ENCODE measurements around the gene FARS2. TPM values are rescaled to one million over a fixed set of nuclear protein-coding genes. Genes with fewer than 3 reads are reported as not detected.

The FARS2 gene
- total RNA-seq, 1 experiment from 2014 or later = 25.6 TPM

- no peak for DNase-seq (ENCODE audit: low read depth, low spot score)
- in situ Hi-C loops (cut with HindIII; ENCODE audit: low pct_unique_long_range_greater_than_20kb, low sequenced_read_pairs) = no loop called here
These were observed 14.9 kb upstream of the FARS2 start for GRCh38 chr6:5246141-5247097.

- in situ Hi-C loops (cut with HindIII; ENCODE audit: low pct_unique_long_range_greater_than_20kb, low sequenced_read_pairs) = no loop called here
- no peak for DNase-seq (ENCODE audit: low read depth, low spot score)
These were observed 14.1 kb upstream of the FARS2 start for GRCh38 chr6:5247201-5247600.

GRCh38 chr6:5248302-5249098 is 12.8 kb upstream of the FARS2 start:
- DNase-seq (ENCODE audit: low read depth, low spot score) = no peak
- in situ Hi-C loops (cut with HindIII; ENCODE audit: low pct_unique_long_range_greater_than_20kb, low sequenced_read_pairs) = no loop called here

- in situ Hi-C loops (cut with HindIII; ENCODE audit: low pct_unique_long_range_greater_than_20kb, low sequenced_read_pairs) = no loop called here
These were observed 11.7 kb upstream of the FARS2 start for GRCh38 chr6:5249451-5250122.

GRCh38 chr6:5250451-5250850 is 10.9 kb upstream of the FARS2 start:
- in situ Hi-C loops (cut with HindIII; ENCODE audit: low pct_unique_long_range_greater_than_20kb, low sequenced_read_pairs) = no loop called here
- DNase-seq (ENCODE audit: low read depth, low spot score) = peak; percentile 38

More at GRCh38 chr6:5249451-5250122, 11.7 kb upstream of the FARS2 start:
- DNase-seq (ENCODE audit: low read depth, low spot score) = no peak

GRCh38 chr6:5250911-5251310 is 10.4 kb upstream of the FARS2 start:
- in situ Hi-C loops (cut with HindIII; ENCODE audit: low pct_unique_long_range_greater_than_20kb, low sequenced_read_pairs) = no loop called here
- DNase-seq (ENCODE audit: low read depth, low spot score) = no peak

GRCh38 chr6:5256952-5257351 is 4.4 kb upstream of the FARS2 start:
- in situ Hi-C loops (cut with HindIII; ENCODE audit: low pct_unique_long_range_greater_than_20kb, low sequenced_read_pairs) = no loop called here
- DNase-seq (ENCODE audit: low read depth, low spot score) = no peak

- in situ Hi-C loops (cut with HindIII; ENCODE audit: low pct_unique_long_range_greater_than_20kb, low sequenced_read_pairs) = no loop called here
- no peak for DNase-seq (ENCODE audit: low read depth, low spot score)
These were observed 3.9 kb upstream of the FARS2 start for GRCh38 chr6:5257400-5257799.

- no peak for DNase-seq (ENCODE audit: low read depth, low spot score)
- in situ Hi-C loops (cut with HindIII; ENCODE audit: low pct_unique_long_range_greater_than_20kb, low sequenced_read_pairs) = no loop called here
These were observed 1.9 kb upstream of the FARS2 start for GRCh38 chr6:5259428-5259827.

GRCh38 chr6:5260111-5260620 is 1.1 kb upstream of the FARS2 start:
- in situ Hi-C loops (cut with HindIII; ENCODE audit: low pct_unique_long_range_greater_than_20kb, low sequenced_read_pairs) = no loop called here
- DNase-seq (ENCODE audit: low read depth, low spot score) = peak; percentile 84

GRCh38 chr6:5261545-5262109 is 314 bp downstream of the FARS2 start:
- in situ Hi-C loops (cut with HindIII; ENCODE audit: low pct_unique_long_range_greater_than_20kb, low sequenced_read_pairs) = no loop called here
- no peak for DNase-seq (ENCODE audit: low read depth, low spot score)

- DNase-seq (ENCODE audit: low read depth, low spot score) = no peak
- in situ Hi-C loops (cut with HindIII; ENCODE audit: low pct_unique_long_range_greater_than_20kb, low sequenced_read_pairs) = no loop called here
These were observed 5.1 kb downstream of the FARS2 start for GRCh38 chr6:5266423-5266822.

GRCh38 chr6:5270093-5270680 is 8.9 kb downstream of the FARS2 start:
- DNase-seq (ENCODE audit: low read depth, low spot score) = no peak
- in situ Hi-C loops (cut with HindIII; ENCODE audit: low pct_unique_long_range_greater_than_20kb, low sequenced_read_pairs) = no loop called here

- no peak for DNase-seq (ENCODE audit: low read depth, low spot score)
- in situ Hi-C loops (cut with HindIII; ENCODE audit: low pct_unique_long_range_greater_than_20kb, low sequenced_read_pairs) = no loop called here
These were observed 10.6 kb downstream of the FARS2 start for GRCh38 chr6:5271926-5272325.

- DNase-seq (ENCODE audit: low read depth, low spot score) = no peak
- in situ Hi-C loops (cut with HindIII; ENCODE audit: low pct_unique_long_range_greater_than_20kb, low sequenced_read_pairs) = no loop called here
These were observed 12.9 kb downstream of the FARS2 start for GRCh38 chr6:5274231-5274630.

GRCh38 chr6:5275497-5275896 is 14.2 kb downstream of the FARS2 start:
- in situ Hi-C loops (cut with HindIII; ENCODE audit: low pct_unique_long_range_greater_than_20kb, low sequenced_read_pairs) = no loop called here
- DNase-seq (ENCODE audit: low read depth, low spot score) = peak; percentile 36

GRCh38 chr6:5276581-5276980 is 15.3 kb downstream of the FARS2 start:
- DNase-seq (ENCODE audit: low read depth, low spot score) = no peak
- in situ Hi-C loops (cut with HindIII; ENCODE audit: low pct_unique_long_range_greater_than_20kb, low sequenced_read_pairs) = no loop called here
